Measurements from ENCODE around the gene MUC5AC. TPM values are rescaled to one million over a fixed set of nuclear protein-coding genes. Genes with fewer than 3 reads are reported as not detected.
"Not testable (repeated sequence)": the region's sequence is repeated elsewhere in the genome, so short reads cannot be mapped to it uniquely, and the experiment has no call there.

MUC5AC gene
- total RNA-seq, 1 experiment from 2014 or later, result 0.11 TPM

GRCh38 chr11:1240771-1241170 is 83.0 kb downstream of the MUC5AC start:
- Histone ChIP-seq H3K9me3 (ENCODE audit: low read length) (no peaks in the 10 kb centered on the region), H3K79me2 (ENCODE audit: low read length) (no peaks in the 10 kb centered on the region), H3K9ac (ENCODE audit: low read length) (no peak overlapping the region), H3K4me2 (ENCODE audit: low read length) (no peak overlapping the region), H3K4me3 (ENCODE audit: low read length) (no peak overlapping the region), H3K36me3 (ENCODE audit: low read depth, low read length) (no peaks in the 10 kb centered on the region), H3K4me1 (ENCODE audit: insufficient read depth, low read length) (no peaks in the 10 kb centered on the region), H3K27ac (ENCODE audit: low read length) (no peak overlapping the region), H3K27me3 (ENCODE audit: low read length) (no peaks in the 10 kb centered on the region), H3F3A (ENCODE audit: low read length, unreplicated experiment) (no peaks in the 10 kb centered on the region), H2AFZ (ENCODE audit: low read length) (no peak overlapping the region), H3K9me2 (replicated peaks; ENCODE audit: low read length) (no peaks in the 10 kb centered on the region), H4K20me1 (ENCODE audit: low read length) (no peaks in the 10 kb centered on the region)
- CTCF ChIA-PET, result no interaction called here
- POLR2A ChIA-PET (ENCODE audit: unreplicated experiment), result no interaction called here
- no peak for DNase-seq
- BruUV-seq (replicated peaks), result no TSS peak
- intact Hi-C loops (cut with micrococcal nuclease), result no loop called here
- no peak for TF ChIP-seq CTCF (conservative IDR thresholded peaks at IDR 0.05; ENCODE audit: low read depth, low read length)
- TF ChIP-seq EZH2 (IDR thresholded peaks at IDR 0.05; ENCODE audit: low read length, unreplicated experiment), result no peak
- TF ChIP-seq EZH2phosphoT487 (IDR thresholded peaks at IDR 0.05; ENCODE audit: borderline replicate concordance, low read length), result no peak
- no peak for ATAC-seq

DNA sequence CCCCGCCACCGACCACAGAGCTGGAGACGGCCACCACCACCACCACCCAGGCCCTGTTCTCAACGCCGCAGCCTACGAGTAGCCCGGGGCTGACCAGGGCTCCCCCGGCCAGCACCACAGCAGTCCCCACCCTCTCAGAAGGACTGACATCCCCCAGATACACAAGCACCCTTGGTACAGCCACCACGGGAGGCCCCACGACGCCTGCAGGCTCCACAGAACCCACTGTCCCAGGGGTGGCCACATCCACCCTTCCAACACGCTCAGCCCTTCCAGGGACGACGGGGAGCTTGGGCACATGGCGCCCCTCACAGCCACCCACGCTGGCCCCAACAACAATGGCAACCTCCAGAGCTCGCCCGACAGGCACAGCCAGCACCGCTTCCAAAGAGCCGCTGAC is 84.0 kb downstream of the MUC5AC start:
- intact Hi-C loops (cut with micrococcal nuclease), result no loop called here
- no peak for ATAC-seq
- Histone ChIP-seq H4K20me1 (ENCODE audit: low read length) (no peaks in the 10 kb centered on the region), H3K9ac (ENCODE audit: low read length) (no peak overlapping the region), H3K4me1 (ENCODE audit: insufficient read depth, low read length) (no peaks in the 10 kb centered on the region), H3K4me2 (ENCODE audit: low read length) (no peak overlapping the region), H3K9me3 (ENCODE audit: low read length) (no peaks in the 10 kb centered on the region), H3K27me3 (ENCODE audit: low read length) (no peaks in the 10 kb centered on the region), H2AFZ (ENCODE audit: low read length) (no peak overlapping the region), H3K79me2 (ENCODE audit: low read length) (no peaks in the 10 kb centered on the region), H3K27ac (ENCODE audit: low read length) (no peak overlapping the region), H3K9me2 (replicated peaks; ENCODE audit: low read length) (no peaks in the 10 kb centered on the region), H3K4me3 (ENCODE audit: low read length) (no peak overlapping the region), H3K36me3 (ENCODE audit: low read depth, low read length) (no peaks in the 10 kb centered on the region), H3F3A (ENCODE audit: low read length, unreplicated experiment) (no peaks in the 10 kb centered on the region)
- ChIA-PET CTCF (no interaction called here), POLR2A (ENCODE audit: unreplicated experiment) (no interaction called here)
- DNase-seq, result no peak
- BruUV-seq (replicated peaks), result no TSS peak
- no peak for TF ChIP-seq CTCF (conservative IDR thresholded peaks at IDR 0.05; ENCODE audit: low read depth, low read length)
- no peak for TF ChIP-seq EZH2 (IDR thresholded peaks at IDR 0.05; ENCODE audit: low read length, unreplicated experiment)

DNA sequence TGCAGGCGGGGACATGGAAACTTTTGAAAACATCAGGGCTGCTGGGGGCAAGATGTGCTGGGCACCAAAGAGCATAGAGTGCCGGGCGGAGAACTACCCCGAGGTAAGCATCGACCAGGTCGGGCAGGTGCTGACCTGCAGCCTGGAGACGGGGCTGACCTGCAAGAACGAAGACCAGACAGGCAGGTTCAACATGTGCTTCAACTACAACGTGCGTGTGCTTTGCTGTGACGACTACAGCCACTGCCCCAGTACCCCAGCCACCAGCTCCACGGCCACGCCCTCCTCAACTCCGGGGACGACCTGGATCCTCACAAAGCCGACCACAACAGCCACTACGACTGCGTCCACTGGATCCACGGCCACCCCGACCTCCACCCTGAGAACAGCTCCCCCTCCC is 84.5 kb downstream of the MUC5AC start:
- ChIA-PET POLR2A (ENCODE audit: unreplicated experiment) (no interaction called here), CTCF (no interaction called here)
- H3K9me3 ChIP-seq (ENCODE audit: low read length), result no peaks in the 10 kb centered on the region
- no peaks in the 10 kb centered on the region for H3K9me2 ChIP-seq (replicated peaks; ENCODE audit: low read length)
- ATAC-seq (no peak), DNase-seq (no peak)
- H2AFZ ChIP-seq (ENCODE audit: low read length), result no peak overlapping the region
- no peaks in the 10 kb centered on the region for H3K27me3 ChIP-seq (ENCODE audit: low read length)
- no peak overlapping the region for H3K27ac ChIP-seq (ENCODE audit: low read length)
- no peak overlapping the region for H3K4me3 ChIP-seq (ENCODE audit: low read length)
- no peak overlapping the region for H3K4me2 ChIP-seq (ENCODE audit: low read length)
- TF ChIP-seq EZH2phosphoT487 (IDR thresholded peaks at IDR 0.05; ENCODE audit: borderline replicate concordance, low read length) (no peak), CTCF (conservative IDR thresholded peaks at IDR 0.05; ENCODE audit: low read depth, low read length) (no peak), EZH2 (IDR thresholded peaks at IDR 0.05; ENCODE audit: low read length, unreplicated experiment) (no peak)
- no peaks in the 10 kb centered on the region for H3K79me2 ChIP-seq (ENCODE audit: low read length)
- no peaks in the 10 kb centered on the region for H4K20me1 ChIP-seq (ENCODE audit: low read length)
- intact Hi-C loops (cut with micrococcal nuclease), result no loop called here
- no TSS peak for BruUV-seq (replicated peaks)
- no peak overlapping the region for H3K9ac ChIP-seq (ENCODE audit: low read length)
- H3F3A ChIP-seq (ENCODE audit: low read length, unreplicated experiment), result no peaks in the 10 kb centered on the region
- no peaks in the 10 kb centered on the region for H3K36me3 ChIP-seq (ENCODE audit: low read depth, low read length)
- no peaks in the 10 kb centered on the region for H3K4me1 ChIP-seq (ENCODE audit: insufficient read depth, low read length)

DNA sequence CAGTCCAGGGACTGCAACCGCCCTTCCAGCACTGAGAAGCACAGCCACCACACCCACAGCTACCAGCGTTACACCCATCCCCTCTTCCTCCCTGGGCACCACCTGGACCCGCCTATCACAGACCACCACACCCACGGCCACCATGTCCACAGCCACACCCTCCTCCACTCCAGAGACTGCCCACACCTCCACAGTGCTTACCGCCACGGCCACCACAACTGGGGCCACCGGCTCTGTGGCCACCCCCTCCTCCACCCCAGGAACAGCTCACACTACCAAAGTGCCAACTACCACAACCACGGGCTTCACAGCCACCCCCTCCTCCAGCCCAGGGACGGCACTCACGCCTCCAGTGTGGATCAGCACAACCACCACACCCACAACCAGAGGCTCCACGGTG is 85.0 kb downstream of the MUC5AC start:
- intact Hi-C loops (cut with micrococcal nuclease); H2AFZ ChIP-seq (ENCODE audit: low read length): not testable (repeated sequence)

DNA sequence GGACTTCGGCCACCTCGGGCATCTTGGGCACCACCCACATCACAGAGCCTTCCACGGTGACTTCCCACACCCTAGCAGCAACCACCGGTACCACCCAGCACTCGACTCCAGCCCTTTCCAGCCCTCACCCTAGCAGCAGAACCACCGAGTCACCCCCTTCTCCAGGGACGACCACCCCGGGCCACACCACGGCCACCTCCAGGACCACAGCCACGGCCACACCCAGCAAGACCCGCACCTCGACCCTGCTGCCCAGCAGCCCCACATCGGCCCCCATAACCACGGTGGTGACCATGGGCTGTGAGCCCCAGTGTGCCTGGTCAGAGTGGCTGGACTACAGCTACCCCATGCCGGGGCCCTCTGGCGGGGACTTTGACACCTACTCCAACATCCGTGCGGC is 85.8 kb downstream of the MUC5AC start:
- H4K20me1 ChIP-seq (ENCODE audit: low read length); ATAC-seq; intact Hi-C loops (cut with micrococcal nuclease); H3K36me3 ChIP-seq (ENCODE audit: low read depth, low read length); BruUV-seq (replicated peaks); H3K27ac ChIP-seq (ENCODE audit: low read length); H3K9ac ChIP-seq (ENCODE audit: low read length); H3F3A ChIP-seq (ENCODE audit: low read length, unreplicated experiment); H3K9me2 ChIP-seq (replicated peaks; ENCODE audit: low read length); H2AFZ ChIP-seq (ENCODE audit: low read length); POLR2A ChIA-PET (ENCODE audit: unreplicated experiment); H3K27me3 ChIP-seq (ENCODE audit: low read length); H3K79me2 ChIP-seq (ENCODE audit: low read length); H3K4me2 ChIP-seq (ENCODE audit: low read length); DNase-seq; CTCF ChIA-PET; H3K4me1 ChIP-seq (ENCODE audit: insufficient read depth, low read length); H3K9me3 ChIP-seq (ENCODE audit: low read length); H3K4me3 ChIP-seq (ENCODE audit: low read length): not testable (repeated sequence)

More for the DNA sequence above, 85.0 kb downstream of the MUC5AC start:
- H3F3A ChIP-seq (ENCODE audit: low read length, unreplicated experiment); H3K79me2 ChIP-seq (ENCODE audit: low read length); ATAC-seq; H3K27me3 ChIP-seq (ENCODE audit: low read length); H3K4me3 ChIP-seq (ENCODE audit: low read length); H3K4me2 ChIP-seq (ENCODE audit: low read length); H3K36me3 ChIP-seq (ENCODE audit: low read depth, low read length); H3K9me3 ChIP-seq (ENCODE audit: low read length); H3K4me1 ChIP-seq (ENCODE audit: insufficient read depth, low read length); DNase-seq; POLR2A ChIA-PET (ENCODE audit: unreplicated experiment); H3K27ac ChIP-seq (ENCODE audit: low read length); H4K20me1 ChIP-seq (ENCODE audit: low read length); H3K9me2 ChIP-seq (replicated peaks; ENCODE audit: low read length); H3K9ac ChIP-seq (ENCODE audit: low read length); CTCF ChIA-PET: not testable (repeated sequence)
- BruUV-seq (replicated peaks), result TSS peak; percentile 1
